T47D (cell line): ENCODE results near the gene SCLT1.

Experiments used
- DNase-seq, 2 experiments: peaks; one replicate each; pipeline versions ENCODE4 v3.0.0 to v3.0.0-alpha.2; 2011 to 2012; ENCODE audit warnings: low read depth in 1 of 2, low spot score in 1 of 2
- JUND ChIP-seq: IDR thresholded peaks from 2 replicates; pipeline ENCODE4 v1.6.1; 2012; ENCODE audit warnings: low read depth
- in situ Hi-C: cut with HindIII; loops from 2 replicates; pipeline ENCODE4 v1.10.0; 2016; ENCODE audit warnings: low sequenced_read_pairs, low pct_unique_long_range_greater_than_20kb

SCLT1 gene

DNA sequence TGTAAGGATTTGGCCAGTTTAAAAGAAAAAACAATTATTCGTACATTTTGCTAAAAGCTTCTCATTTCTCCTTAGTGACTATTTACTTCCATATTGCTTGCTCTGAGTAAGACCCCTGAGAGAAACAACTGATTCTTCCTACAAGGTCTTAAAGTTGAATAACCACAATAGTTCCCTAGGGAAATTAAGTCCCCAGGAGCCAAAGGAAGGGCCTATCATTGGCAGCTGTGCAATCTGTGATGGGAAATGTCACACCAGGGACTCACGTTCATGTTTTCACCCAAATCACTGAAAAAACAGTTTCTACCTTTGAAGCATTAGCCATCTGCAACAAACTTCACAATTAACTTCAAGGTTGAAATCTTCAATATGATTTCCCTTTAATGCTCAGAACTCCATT lies 217.1 kb downstream of the SCLT1 start:
- no peak for TF ChIP-seq JUND
- no peak for DNase-seq
- in situ Hi-C loops: no loop called here

DNA sequence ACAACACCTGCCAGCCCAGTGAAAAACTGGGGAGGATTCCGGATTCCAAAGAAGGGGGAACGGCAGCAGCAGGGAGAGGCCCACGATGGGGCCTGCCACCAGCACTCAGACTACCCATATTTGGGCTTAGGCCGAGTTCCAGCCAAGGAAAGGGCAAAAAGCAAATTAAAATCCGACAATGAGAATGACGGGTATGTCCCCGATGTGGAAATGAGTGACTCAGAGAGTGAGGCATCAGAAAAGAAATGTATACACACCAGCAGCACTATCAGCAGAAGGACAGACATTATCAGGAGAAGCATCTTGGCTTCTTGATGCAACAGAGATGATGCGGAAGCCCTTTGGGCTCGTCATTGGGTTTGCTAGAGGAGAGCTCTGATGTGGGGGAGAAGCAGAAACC lies 221.4 kb downstream of the SCLT1 start:
- DNase-seq: no peak
- in situ Hi-C loops: no loop called here
- TF ChIP-seq JUND: no peak

DNA sequence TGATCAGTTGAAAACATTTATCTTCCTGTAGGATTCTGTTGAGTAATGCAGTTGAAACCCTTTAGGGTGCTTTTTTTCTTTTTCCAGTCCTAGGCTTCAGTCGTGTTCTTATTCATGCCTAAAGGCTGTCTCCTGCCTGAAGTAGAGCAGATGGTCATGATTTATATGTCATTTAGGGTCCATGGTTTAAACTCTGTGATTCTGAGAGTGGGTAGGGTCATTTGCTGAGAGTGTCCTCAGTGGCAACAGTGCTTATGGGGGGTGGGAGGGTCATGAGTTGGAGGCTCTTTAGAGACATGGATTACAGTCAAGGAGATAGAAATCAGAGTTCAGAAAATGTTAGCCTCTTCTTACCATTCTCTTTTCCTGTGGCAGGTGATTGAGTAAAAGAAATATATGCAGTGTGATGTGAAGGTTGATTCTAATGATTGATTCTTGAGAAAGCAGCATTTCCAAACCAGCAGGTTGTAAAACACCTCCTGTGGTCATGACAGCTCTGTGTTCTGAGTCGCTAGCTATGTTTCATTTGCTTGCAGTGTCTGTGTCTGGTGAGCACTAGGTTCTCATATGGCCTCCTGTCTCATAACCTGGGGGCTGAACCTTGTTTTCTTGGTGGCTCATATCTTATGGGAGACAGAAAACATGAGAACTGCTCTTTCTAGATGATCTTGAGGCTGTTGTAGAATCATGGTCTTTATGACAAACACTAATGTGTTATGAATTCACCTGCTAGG lies 223.4 kb downstream of the SCLT1 start:
- in situ Hi-C loops: no loop called here
- no peak for TF ChIP-seq JUND

DNA sequence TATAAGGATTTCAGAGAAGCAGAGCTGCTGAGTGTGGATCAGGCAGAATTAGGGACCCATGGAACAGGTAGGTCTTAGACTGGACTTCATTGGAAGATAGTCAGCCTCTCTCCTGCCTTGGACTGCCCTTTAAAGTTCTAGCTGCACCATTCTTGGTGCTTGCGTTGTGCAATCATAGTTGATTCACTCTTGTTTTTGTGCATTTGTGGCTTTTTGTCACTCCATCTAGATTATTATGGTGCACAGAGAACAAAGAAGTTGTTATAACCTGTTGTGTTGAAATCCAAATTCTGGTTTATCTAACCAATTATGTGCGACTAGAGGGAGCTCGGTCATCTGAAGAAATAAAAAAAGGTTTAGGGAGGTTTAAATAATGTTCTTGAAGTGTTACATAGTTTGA lies 224.6 kb downstream of the SCLT1 start:
- DNase-seq: no peak
- no peak for TF ChIP-seq JUND
- in situ Hi-C loops: no loop called here

More for the DNA sequence above, 223.4 kb downstream of the SCLT1 start:
- no peak for DNase-seq

DNA sequence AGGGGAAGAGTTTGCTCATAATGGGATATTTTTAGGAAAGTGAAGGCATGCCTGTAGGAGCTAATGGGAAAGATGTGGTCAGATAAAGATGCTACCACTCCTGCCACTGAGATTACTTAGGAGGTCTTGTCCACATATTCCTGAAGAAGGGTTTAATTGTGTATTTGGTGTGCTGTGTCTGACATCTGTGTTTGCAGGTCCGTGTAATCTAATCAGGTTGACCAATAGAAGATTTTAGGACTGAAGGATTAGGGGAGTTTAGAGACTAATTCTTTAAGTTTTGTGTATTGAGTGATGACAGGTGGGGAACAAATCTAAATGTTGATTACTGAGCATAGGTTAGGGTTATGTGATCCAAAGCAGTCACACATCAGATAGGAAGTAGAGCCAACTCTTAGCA lies 226.6 kb downstream of the SCLT1 start:
- TF ChIP-seq JUND: no peak
- in situ Hi-C loops: no loop called here
- no peak for DNase-seq

DNA sequence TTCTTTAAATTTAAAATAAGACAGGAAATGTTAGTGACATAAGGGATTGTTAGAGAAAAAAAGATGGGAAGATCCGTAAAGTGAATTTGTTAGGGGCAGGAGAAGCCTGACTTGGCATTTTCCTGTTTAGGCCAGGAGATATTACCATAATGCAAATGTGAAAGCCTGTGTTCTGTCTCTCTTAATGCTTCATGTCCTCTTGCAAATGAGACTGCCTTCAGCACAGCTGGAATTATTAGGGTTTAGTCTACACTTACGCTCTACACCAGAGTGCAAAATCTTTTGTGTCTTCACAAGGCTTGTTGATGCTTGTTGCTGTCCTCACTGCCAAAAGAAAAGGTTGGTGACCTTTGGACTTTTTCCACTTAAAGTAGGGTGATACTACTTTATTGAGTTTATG lies 227.1 kb downstream of the SCLT1 start:
- DNase-seq: no peak
- in situ Hi-C loops: no loop called here
- TF ChIP-seq JUND: no peak

DNA sequence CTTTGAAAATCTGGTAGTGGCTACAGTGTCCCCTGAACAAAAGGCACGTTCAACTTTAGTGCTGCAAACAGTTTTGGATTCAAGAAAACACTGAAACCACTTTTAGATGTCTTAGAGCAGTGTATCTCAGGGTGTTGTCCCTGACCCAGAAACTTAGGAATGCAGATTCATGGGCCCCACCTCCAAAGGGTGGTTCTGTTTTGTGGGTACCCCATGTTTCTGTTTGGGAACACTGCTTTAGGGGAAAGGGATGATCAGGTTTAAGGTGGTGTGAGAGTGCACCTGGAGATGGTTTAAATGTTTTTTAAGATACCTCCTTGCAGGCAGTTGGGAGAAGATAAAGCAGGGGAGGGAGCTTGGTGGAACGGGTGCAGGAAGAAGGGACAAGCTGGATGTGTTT lies 228.2 kb downstream of the SCLT1 start:
- no peak for DNase-seq
- no peak for TF ChIP-seq JUND
- in situ Hi-C loops: no loop called here

DNA sequence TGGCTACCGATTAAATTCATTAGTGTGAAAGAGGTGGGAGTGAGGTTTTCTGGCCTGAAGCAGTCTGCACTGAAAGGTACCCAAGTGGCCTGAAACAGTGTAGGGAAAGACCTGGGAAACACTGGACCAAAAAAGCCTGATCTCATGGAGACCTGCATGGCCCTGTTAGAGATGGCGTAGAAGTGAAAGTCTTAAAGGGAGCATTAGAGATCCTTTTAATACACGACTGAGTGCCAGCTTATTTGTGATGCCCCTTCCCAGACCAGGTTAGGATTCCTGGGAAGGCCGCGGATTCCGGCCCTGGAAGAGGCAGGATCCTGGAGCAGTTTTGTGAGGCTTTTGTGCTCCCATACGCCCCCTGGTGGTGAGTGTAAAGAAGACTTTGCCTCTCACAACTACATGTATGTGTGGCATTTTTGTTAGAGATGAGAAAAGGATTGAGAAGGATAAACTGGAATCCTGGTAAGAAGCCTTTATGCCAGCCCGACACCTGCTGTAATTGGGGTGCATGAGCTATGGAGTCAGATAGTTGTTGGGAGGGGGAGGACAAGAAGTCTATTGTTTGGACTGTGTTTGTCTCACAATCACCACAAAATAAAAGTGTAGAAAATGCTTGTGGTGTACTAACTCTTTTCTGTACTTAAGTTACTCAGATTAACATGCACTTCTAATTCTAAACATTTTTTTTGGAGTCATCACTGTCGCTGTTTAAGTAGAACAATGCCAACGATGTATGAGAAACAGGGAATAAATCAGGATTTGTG lies 229.8 kb downstream of the SCLT1 start:
- TF ChIP-seq JUND: no peak
- in situ Hi-C loops: no loop called here
- DNase-seq: peak; percentile 26 to 75

DNA sequence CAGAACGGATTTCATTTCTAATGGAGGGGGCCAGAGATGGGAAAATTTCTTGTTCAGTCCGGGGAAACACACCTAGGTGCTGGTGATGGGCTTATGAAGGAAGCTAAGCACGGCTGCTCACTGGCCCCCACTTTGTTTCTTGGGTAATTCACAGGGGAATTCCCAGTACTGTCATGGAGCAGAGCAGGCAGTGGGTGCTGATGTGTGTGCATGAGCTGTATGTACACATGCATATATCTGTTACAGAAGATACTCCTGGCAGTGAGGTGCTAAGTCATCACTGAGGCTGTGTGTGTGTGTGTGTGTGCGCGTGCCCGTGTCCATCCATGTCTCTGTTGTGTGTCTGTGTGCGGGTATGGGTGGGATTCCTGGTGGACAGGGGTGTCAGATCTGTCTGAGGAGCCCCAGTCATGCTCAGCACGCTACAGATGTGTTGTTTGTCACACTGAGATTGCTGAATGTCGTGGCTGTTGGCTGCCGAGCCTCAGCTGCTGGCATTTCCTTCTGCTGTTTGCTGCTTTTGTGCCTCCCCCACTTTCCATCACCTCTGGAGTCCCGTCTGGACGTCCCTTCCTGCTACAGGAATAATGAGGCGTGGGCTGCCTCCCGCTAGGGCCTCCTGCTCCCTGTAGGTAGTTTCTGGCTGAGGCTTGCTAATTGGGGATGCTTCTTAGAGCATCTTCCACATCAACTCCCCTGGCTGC lies 230.6 kb downstream of the SCLT1 start:
- no peak for TF ChIP-seq JUND
- DNase-seq: no peak
- in situ Hi-C loops: no loop called here

DNA sequence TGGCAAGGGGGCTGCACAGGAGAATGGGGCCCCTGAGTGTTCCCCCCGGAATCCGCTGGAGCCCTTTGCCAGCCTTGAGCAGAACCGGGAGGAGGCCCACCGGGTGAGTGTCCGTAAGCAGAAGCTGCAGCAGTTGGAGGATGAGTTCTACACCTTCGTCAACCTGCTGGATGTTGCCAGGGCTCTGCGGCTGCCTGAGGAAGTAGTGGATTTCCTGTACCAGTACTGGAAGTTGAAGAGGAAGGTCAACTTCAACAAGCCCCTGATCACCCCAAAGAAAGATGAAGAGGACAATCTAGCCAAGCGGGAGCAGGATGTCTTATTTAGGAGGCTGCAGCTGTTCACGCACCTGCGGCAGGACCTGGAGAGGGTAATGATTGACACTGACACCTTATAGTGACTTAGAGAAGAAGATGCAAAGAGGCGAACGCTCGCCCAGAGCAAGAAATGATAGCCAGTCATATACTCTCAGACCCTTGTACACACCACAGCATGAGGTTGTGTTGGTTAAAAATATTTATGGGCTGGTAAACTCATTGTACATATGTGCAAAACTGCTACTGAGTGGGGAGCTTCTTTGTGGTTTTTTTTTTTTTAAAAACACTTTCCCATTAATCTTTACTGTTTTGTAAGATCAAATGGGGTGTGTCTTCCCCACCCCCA lies 231.4 kb downstream of the SCLT1 start:
- no peak for DNase-seq
- TF ChIP-seq JUND: no peak
- in situ Hi-C loops: no loop called here

DNA sequence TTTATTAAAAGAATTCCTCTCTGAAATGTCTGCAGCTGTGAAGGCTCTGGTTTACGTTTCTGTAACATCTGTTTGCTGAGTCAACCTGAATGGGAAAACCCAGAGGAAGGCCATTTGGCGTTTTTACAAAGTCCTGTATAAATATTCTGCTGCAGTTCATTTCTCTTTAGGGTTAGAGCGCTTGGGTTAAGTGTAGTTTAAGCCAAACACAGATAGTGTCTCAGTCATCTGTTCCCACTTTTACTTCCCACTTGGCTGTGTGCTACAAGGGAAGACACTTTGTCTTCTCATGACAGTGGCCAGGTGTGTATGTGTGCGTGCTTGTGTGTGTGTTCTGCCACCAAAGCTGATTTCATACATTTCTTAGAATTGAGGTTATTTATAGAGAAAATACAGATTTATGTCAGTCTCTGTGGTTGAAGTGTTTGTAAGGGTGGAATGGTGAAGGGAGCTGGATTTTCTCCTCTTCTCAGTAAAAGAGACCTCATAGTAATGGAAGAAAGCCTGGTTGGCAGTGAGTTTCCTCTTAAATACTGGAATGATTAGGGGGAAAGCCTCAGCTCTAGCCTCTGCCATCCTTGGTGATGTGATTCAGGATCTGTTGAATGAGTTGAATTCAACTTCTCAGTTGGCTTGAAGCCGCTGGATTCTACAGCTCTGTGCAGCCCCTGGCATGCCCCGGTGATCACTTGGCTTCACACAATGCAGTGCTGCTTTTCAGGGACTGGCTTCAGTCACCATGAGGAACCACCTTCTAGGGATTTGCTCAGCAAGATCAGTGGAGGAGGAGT lies 233.3 kb downstream of the SCLT1 start:
- no peak for DNase-seq
- in situ Hi-C loops: no loop called here
- TF ChIP-seq JUND: no peak
